KMS-11 (cell line): ENCODE measurements around the gene MED27.
A peak's percentile ranks its signal among the peaks of the same experiment; 100 is the strongest.

ENCODE experiments used
- H2AFZ ChIP-seq: fragments of 200-600 bp; sonication (generic); 2 replicates; pipeline ENCODE4 v1.6.1; 2016; ENCODE audit warnings: antibody characterized with exemption, mixed run types, low read depth
- H3K27ac ChIP-seq: fragments of 200-600 bp; sonication (generic); 2 replicates; pipeline ENCODE4 v1.6.1; 2016; ENCODE audit warnings: mild to moderate bottlenecking, mixed run types
- H3K27me3 ChIP-seq: fragments of 200-600 bp; sonication (generic); 2 replicates; pipeline ENCODE4 v1.6.1; 2017; ENCODE audit warnings: mild to moderate bottlenecking, low read depth, mixed run types, moderate library complexity; ENCODE audit not compliant: insufficient read depth
- H3K36me3 ChIP-seq: fragments of 200-600 bp; sonication (generic); 2 replicates; pipeline ENCODE4 v1.6.1; 2017; ENCODE audit warnings: mild to moderate bottlenecking, mixed run types; ENCODE audit not compliant: insufficient read depth
- H3K4me1 ChIP-seq: fragments of 200-600 bp; sonication (generic); 2 replicates; pipeline ENCODE4 v1.6.1; 2016; ENCODE audit warnings: mild to moderate bottlenecking, low read depth, mixed run types; ENCODE audit not compliant: poor library complexity, severe bottlenecking
- H3K4me2 ChIP-seq: fragments of 200-600 bp; sonication (generic); 2 replicates; pipeline ENCODE4 v1.7.0; 2016; ENCODE audit warnings: mild to moderate bottlenecking, mixed run types
- H3K4me3 ChIP-seq: fragments of 200-600 bp; sonication (generic); IDR thresholded peaks from 2 replicates; pipeline ENCODE4 v1.6.1; 2017; ENCODE audit warnings: low read depth, low read length, mixed read lengths; ENCODE audit not compliant: insufficient read depth
- H3K79me2 ChIP-seq: fragments of 200-600 bp; sonication (generic); 2 replicates; pipeline ENCODE4 v1.6.1; 2016; ENCODE audit warnings: low read depth, mixed run types; ENCODE audit not compliant: insufficient read depth
- H3K9ac ChIP-seq: fragments of 200-600 bp; sonication (generic); 2 replicates; pipeline ENCODE4 v1.6.1; 2016; ENCODE audit warnings: mild to moderate bottlenecking, mixed run types
- H4K20me1 ChIP-seq: fragments of 200-600 bp; sonication (generic); 2 replicates; pipeline ENCODE4 v1.6.1; 2016; ENCODE audit warnings: mild to moderate bottlenecking, mixed run types; ENCODE audit not compliant: insufficient read depth
- CTCF ChIP-seq: fragments of 200-600 bp; sonication (generic); conservative IDR thresholded peaks from 2 replicates; pipeline ENCODE4 v1.6.1; 2017; ENCODE audit warnings: low read depth, mild to moderate bottlenecking, antibody characterized with exemption, low read length, moderate library complexity, mixed read lengths

The MED27 gene

GRCh38 chr9:132004323-132004722 is 75.3 kb downstream of the MED27 start:
- H3K4me1 ChIP-seq = peaks cover 77% of the 10 kb centered on the region
- H3K4me3 ChIP-seq = no peak overlapping the region
- TF ChIP-seq CTCF = no peak
- H3K79me2 ChIP-seq = peaks cover 9% of the 10 kb centered on the region; the same call in 1 of the 2 replicates
- no peaks in the 10 kb centered on the region for H3K27me3 ChIP-seq
- H3K27ac ChIP-seq = no peak overlapping the region
- H3K36me3 ChIP-seq = no peaks in the 10 kb centered on the region
- no peak overlapping the region for H3K9ac ChIP-seq
- no peak overlapping the region for H3K4me2 ChIP-seq
- H4K20me1 ChIP-seq = no peaks in the 10 kb centered on the region
- no peak overlapping the region for H2AFZ ChIP-seq

GRCh38 chr9:132003896-132004295 is 75.8 kb downstream of the MED27 start:
- TF ChIP-seq CTCF = no peak
- H3K79me2 ChIP-seq = peaks cover 9% of the 10 kb centered on the region; the same call in 1 of the 2 replicates
- no peak overlapping the region for H3K9ac ChIP-seq

GRCh38 chr9:132003319-132003704 is 76.4 kb downstream of the MED27 start:
- Histone ChIP-seq H3K9ac (no peak overlapping the region), H3K79me2 (peaks cover 9% of the 10 kb centered on the region; the same call in 1 of the 2 replicates), H3K36me3 (no peaks in the 10 kb centered on the region), H4K20me1 (no peaks in the 10 kb centered on the region), H3K4me2 (no peak overlapping the region; the same call in 1 of the 2 replicates), H2AFZ (no peak overlapping the region), H3K4me1 (peaks cover 73% of the 10 kb centered on the region), H3K27me3 (no peaks in the 10 kb centered on the region), H3K4me3 (no peak overlapping the region), H3K27ac (no peak overlapping the region)
- no peak for TF ChIP-seq CTCF

More at GRCh38 chr9:132003896-132004295, 75.8 kb downstream of the MED27 start:
- H3K27me3 ChIP-seq = no peaks in the 10 kb centered on the region
- H2AFZ ChIP-seq = no peak overlapping the region
- no peaks in the 10 kb centered on the region for H4K20me1 ChIP-seq
- H3K4me1 ChIP-seq = peaks cover 77% of the 10 kb centered on the region
- H3K4me2 ChIP-seq = no peak overlapping the region
- H3K4me3 ChIP-seq = no peak overlapping the region
- H3K27ac ChIP-seq = no peak overlapping the region
- H3K36me3 ChIP-seq = no peaks in the 10 kb centered on the region

GRCh38 chr9:132002643-132003318 is 76.9 kb downstream of the MED27 start:
- no peak overlapping the region for H3K4me3 ChIP-seq
- H3K4me2 ChIP-seq = peak overlapping the region; percentile 16; the same call in 1 of the 2 replicates
- no peaks in the 10 kb centered on the region for H4K20me1 ChIP-seq
- no peaks in the 10 kb centered on the region for H3K27me3 ChIP-seq
- no peak overlapping the region for H3K9ac ChIP-seq
- TF ChIP-seq CTCF = no peak
- H2AFZ ChIP-seq = no peak overlapping the region
- no peaks in the 10 kb centered on the region for H3K36me3 ChIP-seq
- no peak overlapping the region for H3K27ac ChIP-seq
- H3K4me1 ChIP-seq = peaks cover 68% of the 10 kb centered on the region
- peaks cover 9% of the 10 kb centered on the region; the same call in 1 of the 2 replicates for H3K79me2 ChIP-seq
